Mucosa of gallbladder (tissue), 1 donor: ENCODE measurements around the gene KRT82. TPM values are rescaled to one million over a fixed set of nuclear protein-coding genes. Genes with fewer than 3 reads are reported as not detected.
"Not testable (repeated sequence)": the region's sequence is repeated elsewhere in the genome, so short reads cannot be mapped to it uniquely, and the experiment has no call there.

Experiments
- DNase-seq: peaks from one replicate; pipeline ENCODE4 v3.0.0-alpha.2; 2020; ENCODE audit warnings: low spot score
- total RNA-seq: library from RNA; stranded (reverse); gene quantifications from one replicate; pipeline ENCODE4 v1.2.1, GENCODE V29; 2021
- donor health status: DM: no; HTN: no; CAD: no.

Gene KRT82
- total RNA-seq, 1 donor from 2014 or later, result not detected

DNA sequence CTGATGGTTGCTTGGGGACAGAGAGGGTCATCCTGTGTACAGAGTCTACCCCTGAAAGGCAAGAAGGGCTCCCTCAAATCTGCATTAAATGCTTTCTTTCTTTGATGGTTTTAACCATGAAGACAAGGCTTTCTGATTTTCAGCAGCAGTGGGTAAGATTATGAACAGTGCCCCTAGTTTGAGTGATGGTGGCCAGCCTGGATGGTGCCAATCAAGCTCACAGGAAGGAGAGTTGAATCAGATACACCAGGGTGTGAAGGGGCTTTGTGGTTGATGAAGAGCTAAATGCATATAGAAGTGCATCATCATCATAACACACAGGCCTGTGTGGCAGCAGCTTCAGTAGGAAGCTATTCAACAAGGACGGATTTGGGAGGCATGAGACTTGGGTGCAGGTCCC is 44.6 kb downstream of the KRT82 start:
- DNase-seq, result no peak

DNA sequence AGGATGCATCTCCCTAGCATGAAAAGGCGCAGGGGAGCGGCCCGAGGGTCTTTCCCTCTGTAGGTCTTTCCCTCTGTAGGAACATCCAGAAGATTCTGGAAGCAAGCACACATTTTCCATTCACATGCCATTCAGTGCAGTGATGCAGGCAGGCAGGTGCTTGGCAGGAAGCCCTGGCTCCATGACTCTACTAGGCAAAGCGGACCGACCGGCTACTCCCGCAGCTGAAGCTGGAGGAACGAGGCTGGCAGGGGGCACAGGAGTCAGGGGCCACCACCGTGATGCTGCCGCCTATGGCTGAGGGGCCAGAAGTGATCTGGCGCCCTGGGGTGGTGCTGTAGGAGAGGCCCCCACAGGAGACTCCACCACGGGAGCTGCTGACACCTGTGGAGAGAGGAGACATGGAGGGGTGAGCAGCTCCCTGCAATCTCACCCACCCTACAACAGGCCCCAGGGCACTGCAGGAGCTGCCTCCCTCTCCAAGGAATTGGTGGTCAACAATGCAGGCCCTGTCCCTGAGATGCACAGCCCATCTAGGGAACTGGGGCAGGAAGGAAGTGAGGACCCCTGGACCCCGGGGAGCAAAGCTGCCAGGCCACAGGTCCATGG is 45.4 kb downstream of the KRT82 start:
- peak; percentile 28 for DNase-seq

DNA sequence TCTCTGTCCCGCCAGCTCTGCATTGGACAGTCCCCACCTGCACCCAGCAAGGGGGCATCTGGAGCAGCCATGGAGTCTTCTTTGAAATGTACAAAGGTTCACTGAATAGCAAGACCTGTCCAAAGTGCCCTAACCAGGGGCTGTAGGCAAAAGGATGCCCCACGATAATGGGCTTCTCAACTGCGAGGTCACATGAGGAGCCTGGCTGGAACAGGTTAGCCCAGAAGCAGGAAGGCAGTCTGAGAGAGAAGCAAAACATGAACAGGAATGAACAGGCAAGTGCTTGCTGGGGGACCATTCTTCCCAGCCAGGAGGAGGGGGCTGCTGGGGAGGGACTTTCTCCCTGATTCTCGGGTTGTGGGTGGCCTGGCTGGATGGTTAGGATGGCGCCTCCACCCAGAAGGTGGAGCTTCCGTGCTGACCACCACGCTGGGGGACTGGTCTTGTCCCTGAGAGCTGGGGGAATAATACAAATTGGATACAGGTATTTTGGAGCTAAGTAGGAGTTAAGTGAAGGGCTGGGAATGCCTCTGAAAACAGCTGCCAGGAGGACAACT is 46.0 kb downstream of the KRT82 start:
- DNase-seq, result no peak

DNA sequence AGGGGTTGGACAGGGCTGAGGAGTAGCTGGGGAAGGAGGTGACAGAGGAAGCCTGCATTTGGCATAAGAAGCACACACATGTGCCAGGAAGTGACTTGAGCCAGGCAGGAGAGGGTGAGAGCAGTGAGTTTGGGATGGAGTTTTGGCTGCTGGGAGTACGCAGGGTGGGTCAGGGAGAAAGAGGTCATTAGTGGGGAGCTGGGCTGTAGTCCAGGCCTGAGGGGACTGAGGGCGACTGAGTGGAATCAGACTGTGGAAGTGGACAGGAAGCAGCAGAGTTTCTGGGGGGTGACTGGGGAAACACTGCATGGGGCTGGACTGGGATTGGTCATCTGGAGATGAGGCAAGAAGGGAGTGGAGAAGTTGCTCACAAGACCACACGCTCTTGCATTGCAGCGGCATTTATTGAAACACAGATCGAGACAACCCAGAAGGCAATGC is 46.5 kb downstream of the KRT82 start:
- no peak for DNase-seq

DNA sequence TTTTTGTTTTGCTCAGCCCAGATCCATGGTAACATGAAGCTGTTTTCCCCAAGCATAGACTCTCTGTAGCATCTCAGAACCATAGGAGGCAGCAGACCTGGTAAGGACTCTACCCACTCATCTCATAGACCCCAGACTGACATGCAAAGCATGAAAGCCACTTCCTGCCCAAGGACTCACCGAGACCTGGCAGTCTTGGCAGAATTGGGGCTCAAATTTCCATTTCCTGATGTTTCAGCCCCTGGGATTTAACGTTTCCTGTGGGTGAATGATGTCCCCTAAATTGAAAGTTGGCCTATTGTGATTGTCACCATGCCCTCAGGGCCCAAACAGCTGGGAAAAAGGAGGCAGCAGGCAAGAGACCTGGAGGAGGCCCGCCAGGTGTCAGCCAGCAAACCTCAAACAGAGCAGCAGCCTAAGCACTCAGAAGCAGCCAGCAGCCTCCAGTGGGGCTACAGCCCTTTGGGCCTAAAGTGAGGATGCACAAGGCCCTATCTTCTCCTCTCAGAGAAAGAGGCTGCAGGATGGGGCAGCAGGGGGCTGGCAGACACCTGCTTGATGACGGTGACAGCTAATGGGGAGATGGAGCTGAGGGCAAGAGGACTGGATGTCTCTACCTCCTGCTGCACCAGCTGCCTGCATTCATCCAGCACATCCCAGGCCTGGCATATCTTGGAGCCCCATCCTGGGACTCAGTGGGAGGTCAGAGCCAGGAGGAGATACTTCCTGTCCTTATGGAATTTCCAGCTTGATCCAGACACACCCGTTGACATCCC is 47.4 kb downstream of the KRT82 start:
- no peak for DNase-seq

DNA sequence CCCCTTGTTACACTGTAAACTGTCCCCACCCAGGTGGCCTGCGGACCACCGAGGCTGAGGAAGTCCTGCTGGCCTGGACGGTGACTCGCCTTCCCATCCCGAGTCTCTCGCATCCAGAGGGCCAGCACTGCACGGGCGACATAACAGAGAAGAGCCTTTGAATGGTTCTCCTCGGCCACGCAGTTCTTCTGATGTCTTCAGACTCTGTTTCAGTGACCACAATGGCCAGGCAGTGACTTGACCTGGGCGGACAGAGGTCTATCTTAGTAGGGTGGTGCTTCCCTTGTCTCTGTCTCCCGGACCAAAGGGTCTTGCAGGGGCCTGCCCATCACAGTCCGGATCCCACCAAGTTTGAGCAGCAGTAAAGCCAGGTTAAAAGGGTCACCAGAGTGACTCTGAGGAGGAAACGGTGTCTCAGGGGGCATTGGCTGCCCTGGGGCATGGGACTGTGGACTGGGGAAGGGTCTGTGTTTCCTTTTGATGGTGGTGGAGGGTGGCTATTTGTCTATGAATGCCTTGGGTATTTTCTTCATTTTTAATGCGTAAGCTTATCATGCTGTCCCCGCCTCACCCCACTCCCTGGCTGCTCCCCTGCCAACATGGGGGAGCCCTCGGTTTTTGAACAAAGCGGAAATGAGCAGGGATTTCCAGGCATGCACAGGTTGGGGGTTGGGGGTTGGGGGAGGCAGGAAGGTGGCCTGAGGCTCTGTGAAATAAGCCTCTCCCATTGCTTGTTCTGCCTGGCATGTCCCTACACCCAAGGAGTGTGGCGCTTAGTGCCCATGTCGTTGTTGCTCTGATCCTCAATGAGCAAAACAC is 49.2 kb downstream of the KRT82 start:
- no peak for DNase-seq

DNA sequence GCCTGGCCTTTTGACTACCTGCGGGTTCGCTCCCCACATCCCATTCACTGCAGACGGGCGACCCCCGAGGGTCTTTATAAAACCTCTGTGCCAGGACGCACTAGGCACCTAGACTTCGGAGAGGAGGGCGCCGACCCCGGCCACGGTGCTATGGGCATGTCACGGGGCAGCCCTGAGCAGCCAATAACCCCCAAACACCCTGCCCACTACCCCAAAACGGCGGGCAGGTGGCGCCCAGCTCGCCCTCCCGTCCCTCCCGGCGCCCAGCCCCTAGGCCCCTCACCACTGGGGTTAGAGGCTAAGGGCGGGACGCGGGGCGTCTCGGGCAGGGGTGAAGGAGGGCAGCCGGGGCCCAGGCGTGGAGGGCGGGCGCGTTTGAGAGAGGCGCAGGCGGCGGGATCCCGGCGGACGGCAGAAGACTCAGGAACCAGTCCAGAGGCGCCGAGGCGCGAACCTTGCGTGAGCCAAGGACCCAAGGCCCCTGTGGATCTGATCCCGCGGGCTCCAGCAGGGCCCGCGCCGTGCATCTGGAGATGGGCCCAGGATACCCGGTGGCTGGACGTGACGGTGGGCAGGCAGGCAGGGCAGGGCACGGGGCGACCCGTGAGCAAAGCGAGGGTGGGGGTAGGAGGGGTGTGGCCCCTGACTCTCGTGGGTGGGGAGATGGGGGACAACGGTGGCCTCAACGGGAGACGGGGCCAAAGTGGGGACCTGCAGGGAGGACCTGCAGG is 49.9 kb downstream of the KRT82 start:
- no peak for DNase-seq

DNA sequence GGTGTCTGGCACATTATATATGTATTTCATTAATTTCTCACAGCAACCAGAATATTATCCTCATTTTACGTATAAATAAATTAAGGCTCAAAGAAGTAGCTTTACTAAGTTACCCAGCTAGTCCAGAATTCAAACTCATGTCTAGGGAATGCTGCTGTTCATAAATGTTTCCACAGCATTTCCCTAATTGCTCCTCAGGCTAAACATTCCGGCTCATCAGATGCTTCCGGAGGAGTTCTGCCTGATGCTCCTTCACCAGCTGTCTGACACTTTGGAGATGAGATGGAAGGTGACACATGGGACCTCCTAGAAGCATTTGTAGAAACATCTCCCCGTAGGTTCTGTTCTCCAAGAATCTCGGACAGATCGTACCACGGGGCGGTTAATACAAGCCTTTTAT is 51.0 kb downstream of the KRT82 start:
- no peak for DNase-seq

DNA sequence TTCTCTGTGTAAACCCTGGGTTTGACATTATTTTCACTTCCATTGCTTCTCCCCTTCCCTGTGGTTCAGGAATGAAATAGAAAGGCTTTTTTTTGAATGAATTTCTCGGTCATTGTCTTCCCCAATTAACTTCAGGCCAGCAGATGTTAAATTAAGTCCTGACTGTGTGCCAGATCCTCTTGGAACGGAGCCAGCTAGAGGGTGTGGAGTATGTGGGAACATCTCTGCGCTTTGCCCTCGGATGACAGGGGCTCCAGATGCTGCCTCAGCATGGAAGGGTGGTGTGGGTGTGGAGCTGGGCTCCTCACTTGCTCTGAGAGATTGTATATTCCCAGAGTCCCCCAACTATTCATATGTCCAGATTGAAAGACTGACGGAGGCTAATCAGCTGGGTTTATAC is 51.9 kb downstream of the KRT82 start:
- DNase-seq, result no peak

DNA sequence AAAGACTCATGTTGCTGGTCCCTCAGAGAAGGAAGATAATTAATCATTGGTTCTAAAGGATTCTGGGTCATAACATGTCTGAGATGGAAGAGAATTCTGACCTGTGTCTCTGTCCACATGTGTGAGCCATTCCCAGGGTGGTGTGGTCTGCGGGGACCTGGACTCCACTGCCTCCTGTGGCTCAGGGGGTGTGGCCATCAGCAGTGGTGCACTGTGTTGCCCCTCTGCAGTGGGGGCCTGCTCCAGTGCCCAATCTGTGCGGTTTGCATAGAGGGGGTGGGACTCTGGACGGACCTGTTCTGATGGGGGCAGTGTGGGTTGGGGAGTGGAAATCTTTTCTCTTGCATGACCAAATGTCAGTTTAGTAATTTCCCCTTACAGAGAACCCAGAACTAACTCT is 52.4 kb downstream of the KRT82 start:
- no peak for DNase-seq

DNA sequence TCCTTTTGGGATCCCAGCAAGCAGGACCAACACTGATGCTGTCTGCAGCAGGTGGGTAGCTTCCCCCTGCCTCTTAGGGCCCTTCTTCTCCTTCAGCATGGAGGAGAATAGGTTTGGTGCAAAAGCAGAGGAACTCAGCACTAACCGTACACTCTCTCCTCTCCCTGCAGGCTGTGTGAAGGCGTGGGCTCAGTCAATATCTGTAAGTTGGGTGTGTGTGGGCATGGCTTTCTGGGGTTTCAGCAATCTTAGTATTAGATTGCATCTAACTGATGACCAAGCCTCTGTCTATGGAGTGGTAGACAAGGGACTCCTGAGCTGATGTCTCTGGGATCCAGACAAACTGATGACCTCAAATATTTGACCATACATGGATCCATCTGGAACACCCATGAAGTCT is 53.2 kb downstream of the KRT82 start:
- no peak for DNase-seq

DNA sequence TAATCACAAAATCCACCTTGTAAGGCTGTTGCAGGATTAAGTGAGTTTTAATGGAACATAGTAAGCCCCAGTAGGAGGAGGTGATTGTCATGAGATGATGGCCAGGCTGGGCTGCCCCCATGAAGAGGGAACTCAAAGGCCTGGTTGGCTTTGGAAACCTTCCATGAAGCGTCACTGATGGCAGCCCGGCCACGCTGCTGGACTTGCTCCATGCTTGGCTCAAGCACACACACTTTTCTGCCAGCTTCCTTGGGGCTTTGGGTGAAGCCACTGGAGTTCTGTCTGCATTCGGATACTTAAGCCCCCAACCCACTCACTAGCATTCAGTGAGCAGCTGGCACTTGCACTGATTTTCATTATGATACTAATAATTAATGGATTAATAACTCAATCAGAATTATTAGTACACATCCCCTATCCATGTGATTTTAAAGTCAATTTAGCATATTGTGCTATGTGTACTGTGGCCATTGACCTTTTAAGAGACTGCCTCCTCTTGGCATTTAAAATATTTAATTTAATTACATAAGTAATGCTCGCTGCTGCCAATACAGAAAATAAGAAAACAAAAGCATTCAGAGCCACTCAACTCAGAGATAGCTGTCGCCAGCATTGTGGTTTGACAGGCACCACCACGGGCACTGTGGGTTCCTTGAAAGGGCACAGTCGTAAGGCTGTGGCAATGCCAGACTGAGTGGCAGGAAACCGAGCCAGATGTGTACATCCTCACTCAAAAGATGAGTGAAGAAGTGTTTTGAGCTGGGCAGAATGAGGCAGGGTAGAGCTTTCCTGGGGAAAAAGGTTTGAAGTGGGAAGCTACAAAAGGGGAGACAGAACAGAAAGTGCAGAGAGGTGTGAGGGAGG is 54.7 kb downstream of the KRT82 start:
- DNase-seq, result peak; percentile 33

DNA sequence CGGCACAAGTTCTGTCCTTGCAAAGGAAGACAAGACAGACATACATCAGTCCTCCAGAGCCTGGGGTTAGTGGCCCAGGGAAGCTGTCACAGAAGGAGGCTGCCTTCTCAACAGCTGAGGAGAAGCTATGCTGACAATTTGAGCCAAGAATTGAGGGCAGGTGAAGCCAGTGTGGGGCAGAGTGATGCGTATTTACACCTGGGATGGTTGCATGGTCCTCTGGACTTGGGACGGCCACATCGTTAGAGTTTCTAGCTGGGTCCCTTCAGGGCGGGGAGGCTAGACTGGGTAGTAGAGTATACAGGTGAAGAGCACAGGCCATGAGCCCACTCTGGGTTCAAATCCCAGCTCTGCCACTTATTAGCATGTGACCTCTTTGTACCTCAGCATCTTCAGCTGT is 55.3 kb downstream of the KRT82 start:
- DNase-seq, result no peak

DNA sequence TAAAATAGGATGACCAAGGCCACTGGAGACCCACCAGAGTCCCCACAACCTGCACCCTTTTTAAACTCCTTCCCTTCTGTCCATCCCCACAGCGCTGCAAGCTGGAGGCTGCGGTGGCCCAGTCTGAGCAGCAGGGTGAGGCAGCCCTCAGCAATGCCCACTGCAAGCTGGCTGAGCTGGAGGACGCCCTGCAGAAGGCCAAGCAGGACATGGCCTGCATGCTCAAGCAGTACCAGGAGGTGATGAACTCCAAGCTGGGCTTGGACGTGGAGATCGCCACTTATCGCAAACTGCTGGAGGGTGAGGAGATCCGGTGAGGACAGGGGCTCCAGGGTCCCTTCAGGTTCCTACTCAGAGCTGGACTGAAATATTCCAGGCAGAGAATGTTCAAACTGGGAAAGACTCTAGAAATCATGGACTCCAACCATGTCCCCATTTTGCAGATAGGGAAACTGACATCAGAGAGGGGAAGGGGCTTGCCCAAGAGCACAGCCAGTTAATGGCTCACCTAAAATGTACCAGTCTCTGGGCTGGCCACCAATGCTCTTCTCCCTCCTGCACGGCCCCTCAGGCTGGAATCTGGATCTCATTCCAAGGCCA is 56.0 kb downstream of the KRT82 start:
- no peak for DNase-seq

DNA sequence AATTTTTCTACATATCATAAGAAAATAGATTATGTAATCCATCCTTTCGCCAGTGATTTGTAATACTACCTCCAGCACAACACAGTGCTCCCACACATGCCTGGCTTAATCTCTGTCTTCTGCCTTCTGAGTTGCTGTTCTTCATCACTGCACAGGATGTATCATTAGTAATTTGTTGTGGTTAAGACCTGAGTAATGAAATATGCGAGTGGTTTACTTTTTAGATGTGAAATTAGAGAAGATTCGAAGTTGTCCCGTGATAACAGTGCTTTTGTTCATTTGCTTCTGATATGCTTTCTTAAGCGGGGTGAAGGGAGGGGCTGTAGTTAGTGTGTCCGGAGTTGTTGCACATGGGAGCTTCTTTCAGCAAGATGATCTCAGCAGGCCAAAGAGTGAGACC is 56.9 kb downstream of the KRT82 start:
- no peak for DNase-seq

DNA sequence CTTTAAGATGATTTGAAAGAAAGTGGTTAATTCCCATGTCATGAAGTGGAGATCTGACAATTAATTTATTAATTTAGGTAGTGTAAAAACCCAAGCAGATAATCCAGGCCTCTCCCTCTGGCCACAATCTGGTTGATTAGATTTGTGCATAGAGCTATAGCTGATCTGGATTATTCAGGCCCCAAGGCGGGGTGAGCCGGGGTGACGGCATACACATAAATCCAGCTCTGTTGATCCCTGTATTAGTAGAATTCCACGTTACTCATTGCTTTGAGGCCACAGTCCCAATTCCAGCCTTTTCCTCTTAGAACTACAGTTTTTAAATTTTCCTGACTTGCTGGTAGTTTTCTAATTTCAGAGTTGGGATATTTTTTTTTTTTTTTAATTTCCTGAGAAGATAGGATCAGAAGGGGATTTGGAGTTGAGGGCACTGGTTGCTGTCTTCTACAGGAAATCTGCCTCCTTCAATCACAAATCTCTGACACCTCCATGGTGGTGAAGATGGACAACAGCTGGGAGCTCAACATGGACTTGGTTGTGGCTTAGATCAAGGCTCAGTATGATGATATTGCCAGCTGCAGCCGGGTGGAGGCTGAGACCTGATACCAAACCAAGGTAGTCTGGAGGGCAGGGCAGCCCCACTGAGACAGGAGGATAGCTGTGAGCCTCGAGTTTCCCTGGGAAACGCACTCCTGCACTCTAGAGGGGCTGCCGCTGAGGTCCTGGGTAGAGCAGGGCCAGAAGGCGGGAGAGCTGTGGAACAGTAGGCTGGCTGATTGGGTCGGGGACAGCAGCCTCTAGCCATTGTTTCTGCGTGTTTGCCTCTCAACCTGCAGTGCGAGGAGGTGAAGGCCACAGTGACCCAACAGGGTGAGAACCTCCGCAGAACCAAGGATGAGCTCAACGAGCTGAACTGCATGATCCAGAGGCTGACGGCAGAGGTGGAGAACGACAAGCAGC is 58.3 kb downstream of the KRT82 start:
- no peak for DNase-seq

DNA sequence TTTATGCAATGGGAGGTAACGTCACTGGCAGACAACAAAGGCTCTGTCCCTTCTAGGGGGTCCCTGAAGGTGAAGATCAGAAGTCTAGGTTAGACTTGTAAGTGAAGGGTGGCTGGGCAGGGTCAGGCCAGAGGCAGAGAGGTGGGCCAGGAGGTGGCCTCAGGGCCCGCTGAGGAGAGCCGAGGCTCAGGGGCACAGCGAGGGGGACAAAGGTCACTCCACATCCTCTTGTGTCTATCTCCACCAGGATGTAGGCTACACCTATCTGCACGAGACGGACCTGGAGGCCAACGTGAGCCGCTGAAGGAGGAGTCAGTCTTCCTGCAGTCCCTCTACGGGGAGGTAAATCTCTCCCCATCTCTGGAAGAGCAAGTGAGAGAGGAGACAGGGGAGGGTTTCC is 59.1 kb downstream of the KRT82 start:
- DNase-seq, result peak; percentile 30

DNA sequence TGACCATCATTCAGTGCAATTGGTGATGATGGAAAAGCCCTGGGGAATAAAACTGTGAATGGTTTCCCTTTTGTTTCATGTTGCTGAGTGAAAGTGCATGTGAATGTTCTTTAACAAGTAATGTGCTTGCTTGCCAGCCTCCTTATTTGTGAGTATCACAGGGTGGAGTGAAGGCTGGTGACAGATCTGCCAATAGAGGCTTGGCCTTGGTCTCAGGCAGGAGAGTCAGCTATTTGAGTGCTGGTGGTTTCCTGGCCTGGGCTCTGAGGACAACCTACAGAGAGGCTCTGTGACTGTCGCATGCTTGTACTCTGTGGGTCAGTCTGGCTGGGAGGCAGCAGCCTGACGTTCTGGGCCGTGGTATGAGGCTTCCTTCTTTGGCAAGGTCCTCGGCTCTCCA is 59.5 kb downstream of the KRT82 start:
- DNase-seq, result peak; percentile 61

DNA sequence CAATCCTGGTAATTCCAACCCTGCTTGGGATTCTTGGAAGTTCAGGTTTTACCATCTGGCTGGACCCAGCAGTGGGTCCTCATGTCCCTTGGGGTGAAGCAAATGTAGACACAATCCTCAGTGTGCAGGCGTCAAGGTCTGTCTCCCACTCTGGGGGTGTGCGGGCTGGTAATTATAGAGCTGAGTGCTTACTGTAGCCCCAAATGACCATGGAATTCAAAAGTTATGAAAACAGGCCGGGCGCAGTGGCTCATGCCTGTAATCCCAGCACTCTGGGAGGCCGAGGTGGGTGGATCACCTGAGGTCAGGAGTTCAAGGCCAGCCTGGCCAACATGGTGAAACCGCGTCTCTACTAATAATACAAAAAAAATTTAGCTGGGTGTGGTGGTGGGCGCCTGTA is 61.1 kb downstream of the KRT82 start:
- DNase-seq, result not testable (repeated sequence)
